Measurements from ENCODE around the gene TRIM2.

DNA sequence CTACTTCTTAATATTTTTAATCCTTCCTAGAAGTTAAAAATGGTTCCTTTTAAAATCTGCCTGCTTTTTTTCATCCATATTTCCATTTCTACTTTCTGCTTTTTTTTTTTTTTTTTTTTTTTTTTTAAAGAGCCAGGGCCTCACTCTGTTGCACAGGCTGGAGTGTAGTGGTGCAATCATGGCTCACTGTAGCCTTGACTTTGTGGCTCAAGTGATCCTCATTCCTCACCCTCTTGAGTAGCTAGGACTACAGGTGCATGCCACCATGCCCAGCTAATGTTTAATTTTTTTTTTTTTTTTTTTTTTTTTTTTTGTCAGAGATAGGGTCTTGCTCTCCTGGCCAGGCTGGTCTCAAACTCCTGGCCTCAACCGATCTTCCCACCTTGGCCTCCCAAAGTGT lies 179.9 kb downstream of the TRIM2 start:
- TF ChIP-seq, protein P1, sequence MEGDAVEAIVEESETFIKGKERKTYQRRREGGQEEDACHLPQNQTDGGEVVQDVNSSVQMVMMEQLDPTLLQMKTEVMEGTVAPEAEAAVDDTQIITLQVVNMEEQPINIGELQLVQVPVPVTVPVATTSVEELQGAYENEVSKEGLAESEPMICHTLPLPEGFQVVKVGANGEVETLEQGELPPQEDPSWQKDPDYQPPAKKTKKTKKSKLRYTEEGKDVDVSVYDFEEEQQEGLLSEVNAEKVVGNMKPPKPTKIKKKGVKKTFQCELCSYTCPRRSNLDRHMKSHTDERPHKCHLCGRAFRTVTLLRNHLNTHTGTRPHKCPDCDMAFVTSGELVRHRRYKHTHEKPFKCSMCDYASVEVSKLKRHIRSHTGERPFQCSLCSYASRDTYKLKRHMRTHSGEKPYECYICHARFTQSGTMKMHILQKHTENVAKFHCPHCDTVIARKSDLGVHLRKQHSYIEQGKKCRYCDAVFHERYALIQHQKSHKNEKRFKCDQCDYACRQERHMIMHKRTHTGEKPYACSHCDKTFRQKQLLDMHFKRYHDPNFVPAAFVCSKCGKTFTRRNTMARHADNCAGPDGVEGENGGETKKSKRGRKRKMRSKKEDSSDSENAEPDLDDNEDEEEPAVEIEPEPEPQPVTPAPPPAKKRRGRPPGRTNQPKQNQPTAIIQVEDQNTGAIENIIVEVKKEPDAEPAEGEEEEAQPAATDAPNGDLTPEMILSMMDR (IDR thresholded peaks at IDR 0.05) = no peak
- no peak for TF ChIP-seq POLR2AphosphoS5 (IDR thresholded peaks at IDR 0.05)
- no peak for TF ChIP-seq POLR2A (IDR thresholded peaks at IDR 0.05)

All from upper lobe of left lung (tissue), 4 donors.